ENCODE data around the gene INSL3. TPM values are rescaled to one million over a fixed set of nuclear protein-coding genes. Genes with fewer than 3 reads are reported as not detected.
"Not testable (repeated sequence)": the region's sequence is repeated elsewhere in the genome, so short reads cannot be mapped to it uniquely, and the experiment has no call there.

The INSL3 gene
- total and polyA plus RNA-seq, 4 donors = 0.22 TPM; not detected in 3

DNA sequence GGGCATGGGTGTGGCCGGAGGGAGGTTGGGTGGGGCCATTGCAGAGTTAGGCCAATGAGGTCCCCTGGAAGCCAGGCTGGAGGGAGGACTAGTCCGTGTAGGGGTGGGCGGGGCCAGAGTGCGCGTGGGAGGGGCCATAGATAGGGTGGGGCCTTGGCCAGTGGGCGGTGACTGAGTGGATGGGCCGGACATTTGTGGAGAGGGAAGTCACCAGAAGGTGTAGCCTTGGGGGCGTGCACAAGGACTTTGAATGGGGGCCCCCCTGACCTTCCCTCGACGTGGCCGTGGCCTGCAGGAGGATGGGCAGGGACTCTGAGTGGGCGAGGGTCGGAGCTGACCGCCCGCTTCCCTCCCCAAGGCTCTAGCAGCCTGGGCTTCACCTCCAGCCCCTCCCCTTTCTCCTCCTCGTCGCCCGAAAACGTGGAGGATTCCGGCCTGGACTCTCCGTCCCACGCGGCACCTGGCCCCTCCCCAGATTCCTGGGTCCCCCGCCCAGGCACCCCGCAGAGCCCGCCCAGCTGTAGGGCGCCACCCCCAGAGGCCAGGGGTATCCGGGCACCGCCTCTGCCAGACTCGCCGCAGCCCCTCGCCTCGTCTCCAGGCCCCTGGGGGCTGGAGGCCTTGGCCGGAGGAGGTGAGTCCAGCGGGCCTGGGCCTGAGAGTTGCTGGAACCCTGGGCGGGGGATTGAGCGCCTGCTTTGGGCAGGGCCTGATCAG is 42.9 kb downstream of the INSL3 start:
- TF ChIP-seq, protein P1, sequence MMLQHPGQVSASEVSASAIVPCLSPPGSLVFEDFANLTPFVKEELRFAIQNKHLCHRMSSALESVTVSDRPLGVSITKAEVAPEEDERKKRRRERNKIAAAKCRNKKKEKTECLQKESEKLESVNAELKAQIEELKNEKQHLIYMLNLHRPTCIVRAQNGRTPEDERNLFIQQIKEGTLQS (IDR thresholded peaks at IDR 0.05) = no peak
- Histone ChIP-seq H3K4me3 (ENCODE audit: low read depth in 1 of 3, low read length in 3 of 3) (no peak overlapping the region), H3K4me1 (ENCODE audit: control insufficient read depth in 4 of 4, insufficient read depth in 4 of 4, low read length in 3 of 4) (peaks cover 0 to 4% (median 0%) of the 10 kb centered on the region in 4 donors), H3K9me3 (ENCODE audit: control insufficient read depth in 4 of 4, low read length in 3 of 4) (no peaks in the 10 kb centered on the region), H3K27me3 (ENCODE audit: control insufficient read depth in 4 of 4, insufficient read depth in 4 of 4, low read length in 3 of 4) (no peaks in the 10 kb centered on the region), H3K36me3 (ENCODE audit: control insufficient read depth in 4 of 4, insufficient read depth in 3 of 4, low read depth in 1 of 4, low read length in 3 of 4) (no peaks in the 10 kb centered on the region), H3K27ac (ENCODE audit: low read depth in 1 of 2, low read length in 2 of 2) (no peak overlapping the region), H3K9ac (ENCODE audit: low read depth in 1 of 2, low read length in 2 of 2) (no peak overlapping the region)
- WGBS = 12% methylated on average over 37 of the region's 37 CpGs
- DNase-seq (ENCODE audit: low spot score) = peak; percentile 74

DNA sequence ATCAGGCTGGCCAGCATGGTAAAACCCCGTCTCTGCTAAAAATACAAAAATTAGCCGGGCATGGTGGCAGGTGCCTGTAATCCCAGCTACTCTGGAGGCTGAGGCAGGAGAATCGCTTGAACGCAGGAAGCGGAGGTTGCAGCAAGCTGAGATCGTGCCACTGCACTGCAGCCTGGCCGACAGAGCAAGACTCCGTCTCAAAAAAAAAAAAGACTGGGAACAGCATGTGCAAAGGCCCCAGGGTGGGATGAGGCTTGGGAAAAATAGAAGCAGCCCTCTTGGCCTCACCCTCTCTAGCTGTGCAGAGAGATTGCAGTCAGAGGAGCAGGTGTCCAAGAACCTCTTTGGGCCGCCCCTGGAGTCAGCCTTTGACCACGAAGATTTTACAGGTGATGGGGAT is 43.5 kb downstream of the INSL3 start:
- not testable (repeated sequence) for H3K9me3 ChIP-seq (ENCODE audit: control insufficient read depth in 4 of 4, low read length in 3 of 4); H3K36me3 ChIP-seq (ENCODE audit: control insufficient read depth in 4 of 4, insufficient read depth in 3 of 4, low read depth in 1 of 4, low read length in 3 of 4); H3K4me1 ChIP-seq (ENCODE audit: control insufficient read depth in 4 of 4, insufficient read depth in 4 of 4, low read length in 3 of 4); DNase-seq (ENCODE audit: low spot score); H3K27ac ChIP-seq (ENCODE audit: low read depth in 1 of 2, low read length in 2 of 2); H3K27me3 ChIP-seq (ENCODE audit: control insufficient read depth in 4 of 4, insufficient read depth in 4 of 4, low read length in 3 of 4); H3K4me3 ChIP-seq (ENCODE audit: low read depth in 1 of 3, low read length in 3 of 3); H3K9ac ChIP-seq (ENCODE audit: low read depth in 1 of 2, low read length in 2 of 2)
- WGBS = 77% methylated on average over 10 of the region's 10 CpGs

DNA sequence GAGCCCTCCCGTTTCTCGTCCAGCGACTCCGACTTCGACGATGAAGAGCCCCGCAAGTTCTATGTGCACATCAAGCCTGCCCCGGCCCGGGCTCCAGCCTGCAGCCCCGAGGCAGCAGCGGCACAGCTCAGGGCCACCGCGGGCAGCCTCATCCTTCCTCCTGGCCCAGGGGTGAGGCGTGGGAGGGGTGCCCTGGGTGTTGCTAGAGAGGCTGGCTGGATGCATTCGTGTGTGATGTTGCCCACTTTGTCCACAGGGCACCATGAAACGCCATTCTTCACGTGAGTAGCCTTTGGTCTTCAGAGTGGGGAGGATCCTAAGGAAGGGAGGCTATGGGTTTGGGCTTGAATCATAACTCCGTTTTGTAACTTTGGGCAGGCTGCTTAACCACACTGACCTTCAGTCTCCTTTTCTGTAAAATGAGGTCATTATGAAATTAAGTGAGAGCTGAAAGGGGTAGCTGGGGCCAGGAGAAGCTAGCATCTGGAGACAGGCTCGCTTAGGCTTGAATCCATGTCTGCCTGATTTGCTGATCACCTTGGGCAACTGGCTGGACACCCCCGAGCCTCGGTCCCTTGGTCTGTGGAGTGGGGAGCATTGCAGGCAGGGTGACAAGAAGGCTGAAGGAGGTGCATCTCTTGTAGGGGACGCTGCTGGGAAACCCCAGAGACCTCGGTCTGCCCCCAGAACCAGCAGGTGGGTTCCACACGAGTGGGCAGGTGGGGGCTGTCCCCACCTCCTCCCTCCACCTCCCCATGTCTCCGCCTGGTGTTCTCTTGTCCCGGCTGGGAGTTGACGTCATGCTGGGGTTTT is 45.1 kb downstream of the INSL3 start:
- Histone ChIP-seq H3K9me3 (ENCODE audit: control insufficient read depth in 4 of 4, low read length in 3 of 4) (no peaks in the 10 kb centered on the region), H3K4me1 (ENCODE audit: control insufficient read depth in 4 of 4, insufficient read depth in 4 of 4, low read length in 3 of 4) (peaks cover 0 to 4% (median 0%) of the 10 kb centered on the region in 4 donors), H3K9ac (ENCODE audit: low read depth in 1 of 2, low read length in 2 of 2) (no peak overlapping the region), H3K27me3 (ENCODE audit: control insufficient read depth in 4 of 4, insufficient read depth in 4 of 4, low read length in 3 of 4) (no peaks in the 10 kb centered on the region), H3K4me3 (ENCODE audit: low read depth in 1 of 3, low read length in 3 of 3) (no peak overlapping the region), H3K27ac (ENCODE audit: low read depth in 1 of 2, low read length in 2 of 2) (no peak overlapping the region), H3K36me3 (ENCODE audit: control insufficient read depth in 4 of 4, insufficient read depth in 3 of 4, low read depth in 1 of 4, low read length in 3 of 4) (no peaks in the 10 kb centered on the region)
- TF ChIP-seq, protein P2, sequence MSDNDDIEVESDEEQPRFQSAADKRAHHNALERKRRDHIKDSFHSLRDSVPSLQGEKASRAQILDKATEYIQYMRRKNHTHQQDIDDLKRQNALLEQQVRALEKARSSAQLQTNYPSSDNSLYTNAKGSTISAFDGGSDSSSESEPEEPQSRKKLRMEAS (IDR thresholded peaks at IDR 0.05) = no peak
- TF ChIP-seq FOXA2 (IDR thresholded peaks at IDR 0.05) = no peak
- TF ChIP-seq, protein P3, sequence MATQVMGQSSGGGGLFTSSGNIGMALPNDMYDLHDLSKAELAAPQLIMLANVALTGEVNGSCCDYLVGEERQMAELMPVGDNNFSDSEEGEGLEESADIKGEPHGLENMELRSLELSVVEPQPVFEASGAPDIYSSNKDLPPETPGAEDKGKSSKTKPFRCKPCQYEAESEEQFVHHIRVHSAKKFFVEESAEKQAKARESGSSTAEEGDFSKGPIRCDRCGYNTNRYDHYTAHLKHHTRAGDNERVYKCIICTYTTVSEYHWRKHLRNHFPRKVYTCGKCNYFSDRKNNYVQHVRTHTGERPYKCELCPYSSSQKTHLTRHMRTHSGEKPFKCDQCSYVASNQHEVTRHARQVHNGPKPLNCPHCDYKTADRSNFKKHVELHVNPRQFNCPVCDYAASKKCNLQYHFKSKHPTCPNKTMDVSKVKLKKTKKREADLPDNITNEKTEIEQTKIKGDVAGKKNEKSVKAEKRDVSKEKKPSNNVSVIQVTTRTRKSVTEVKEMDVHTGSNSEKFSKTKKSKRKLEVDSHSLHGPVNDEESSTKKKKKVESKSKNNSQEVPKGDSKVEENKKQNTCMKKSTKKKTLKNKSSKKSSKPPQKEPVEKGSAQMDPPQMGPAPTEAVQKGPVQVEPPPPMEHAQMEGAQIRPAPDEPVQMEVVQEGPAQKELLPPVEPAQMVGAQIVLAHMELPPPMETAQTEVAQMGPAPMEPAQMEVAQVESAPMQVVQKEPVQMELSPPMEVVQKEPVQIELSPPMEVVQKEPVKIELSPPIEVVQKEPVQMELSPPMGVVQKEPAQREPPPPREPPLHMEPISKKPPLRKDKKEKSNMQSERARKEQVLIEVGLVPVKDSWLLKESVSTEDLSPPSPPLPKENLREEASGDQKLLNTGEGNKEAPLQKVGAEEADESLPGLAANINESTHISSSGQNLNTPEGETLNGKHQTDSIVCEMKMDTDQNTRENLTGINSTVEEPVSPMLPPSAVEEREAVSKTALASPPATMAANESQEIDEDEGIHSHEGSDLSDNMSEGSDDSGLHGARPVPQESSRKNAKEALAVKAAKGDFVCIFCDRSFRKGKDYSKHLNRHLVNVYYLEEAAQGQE (IDR thresholded peaks at IDR 0.05) = no peak
- TF ChIP-seq, protein P1 (IDR thresholded peaks at IDR 0.05) = no peak
- TF ChIP-seq NR2F2 (IDR thresholded peaks at IDR 0.05) = no peak
- TF ChIP-seq YY1 (IDR thresholded peaks at IDR 0.05) = no peak
- no peak for TF ChIP-seq FOXA1 (IDR thresholded peaks at IDR 0.05)
- TF ChIP-seq GABPA (IDR thresholded peaks at IDR 0.05 in 1 of 2, conservative IDR thresholded peaks at IDR 0.05 in 1 of 2) = no peak
- TF ChIP-seq TAF1 (conservative IDR thresholded peaks at IDR 0.05) = no peak
- no peak for TF ChIP-seq SP1 (IDR thresholded peaks at IDR 0.05)
- TF ChIP-seq HNF4A (conservative IDR thresholded peaks at IDR 0.05) = no peak
- TF ChIP-seq, protein P4, sequence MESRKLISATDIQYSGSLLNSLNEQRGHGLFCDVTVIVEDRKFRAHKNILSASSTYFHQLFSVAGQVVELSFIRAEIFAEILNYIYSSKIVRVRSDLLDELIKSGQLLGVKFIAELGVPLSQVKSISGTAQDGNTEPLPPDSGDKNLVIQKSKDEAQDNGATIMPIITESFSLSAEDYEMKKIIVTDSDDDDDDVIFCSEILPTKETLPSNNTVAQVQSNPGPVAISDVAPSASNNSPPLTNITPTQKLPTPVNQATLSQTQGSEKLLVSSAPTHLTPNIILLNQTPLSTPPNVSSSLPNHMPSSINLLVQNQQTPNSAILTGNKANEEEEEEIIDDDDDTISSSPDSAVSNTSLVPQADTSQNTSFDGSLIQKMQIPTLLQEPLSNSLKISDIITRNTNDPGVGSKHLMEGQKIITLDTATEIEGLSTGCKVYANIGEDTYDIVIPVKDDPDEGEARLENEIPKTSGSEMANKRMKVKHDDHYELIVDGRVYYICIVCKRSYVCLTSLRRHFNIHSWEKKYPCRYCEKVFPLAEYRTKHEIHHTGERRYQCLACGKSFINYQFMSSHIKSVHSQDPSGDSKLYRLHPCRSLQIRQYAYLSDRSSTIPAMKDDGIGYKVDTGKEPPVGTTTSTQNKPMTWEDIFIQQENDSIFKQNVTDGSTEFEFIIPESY (IDR thresholded peaks at IDR 0.05) = no peak
- TF ChIP-seq RAD21 (IDR thresholded peaks at IDR 0.05) = no peak
- TF ChIP-seq HNF4G (IDR thresholded peaks at IDR 0.05) = no peak
- TF ChIP-seq, protein P5, sequence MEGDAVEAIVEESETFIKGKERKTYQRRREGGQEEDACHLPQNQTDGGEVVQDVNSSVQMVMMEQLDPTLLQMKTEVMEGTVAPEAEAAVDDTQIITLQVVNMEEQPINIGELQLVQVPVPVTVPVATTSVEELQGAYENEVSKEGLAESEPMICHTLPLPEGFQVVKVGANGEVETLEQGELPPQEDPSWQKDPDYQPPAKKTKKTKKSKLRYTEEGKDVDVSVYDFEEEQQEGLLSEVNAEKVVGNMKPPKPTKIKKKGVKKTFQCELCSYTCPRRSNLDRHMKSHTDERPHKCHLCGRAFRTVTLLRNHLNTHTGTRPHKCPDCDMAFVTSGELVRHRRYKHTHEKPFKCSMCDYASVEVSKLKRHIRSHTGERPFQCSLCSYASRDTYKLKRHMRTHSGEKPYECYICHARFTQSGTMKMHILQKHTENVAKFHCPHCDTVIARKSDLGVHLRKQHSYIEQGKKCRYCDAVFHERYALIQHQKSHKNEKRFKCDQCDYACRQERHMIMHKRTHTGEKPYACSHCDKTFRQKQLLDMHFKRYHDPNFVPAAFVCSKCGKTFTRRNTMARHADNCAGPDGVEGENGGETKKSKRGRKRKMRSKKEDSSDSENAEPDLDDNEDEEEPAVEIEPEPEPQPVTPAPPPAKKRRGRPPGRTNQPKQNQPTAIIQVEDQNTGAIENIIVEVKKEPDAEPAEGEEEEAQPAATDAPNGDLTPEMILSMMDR (IDR thresholded peaks at IDR 0.05; ENCODE audit: low read depth, low read length, missing input control) = no peak
- TF ChIP-seq EGR1 (IDR thresholded peaks at IDR 0.05; ENCODE audit: low read depth in 2 of 2) = no peak
- no peak for TF ChIP-seq RXRA (IDR thresholded peaks at IDR 0.05)
- TF ChIP-seq JUND (IDR thresholded peaks at IDR 0.05) = no peak
- 69% methylated on average over 27 of the region's 27 CpGs for WGBS
- no peak for DNase-seq (ENCODE audit: low spot score)

Data from liver (tissue), 9 donors.